ENCODE results near the gene CLEC14A. TPM values are rescaled to one million over a fixed set of nuclear protein-coding genes. Genes with fewer than 3 reads are reported as not detected.
A peak's percentile ranks its signal among the peaks of the same experiment; 100 is the strongest.

The CLEC14A gene, protein sequence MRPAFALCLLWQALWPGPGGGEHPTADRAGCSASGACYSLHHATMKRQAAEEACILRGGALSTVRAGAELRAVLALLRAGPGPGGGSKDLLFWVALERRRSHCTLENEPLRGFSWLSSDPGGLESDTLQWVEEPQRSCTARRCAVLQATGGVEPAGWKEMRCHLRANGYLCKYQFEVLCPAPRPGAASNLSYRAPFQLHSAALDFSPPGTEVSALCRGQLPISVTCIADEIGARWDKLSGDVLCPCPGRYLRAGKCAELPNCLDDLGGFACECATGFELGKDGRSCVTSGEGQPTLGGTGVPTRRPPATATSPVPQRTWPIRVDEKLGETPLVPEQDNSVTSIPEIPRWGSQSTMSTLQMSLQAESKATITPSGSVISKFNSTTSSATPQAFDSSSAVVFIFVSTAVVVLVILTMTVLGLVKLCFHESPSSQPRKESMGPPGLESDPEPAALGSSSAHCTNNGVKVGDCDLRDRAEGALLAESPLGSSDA
- total RNA-seq, result not detected

DNA sequence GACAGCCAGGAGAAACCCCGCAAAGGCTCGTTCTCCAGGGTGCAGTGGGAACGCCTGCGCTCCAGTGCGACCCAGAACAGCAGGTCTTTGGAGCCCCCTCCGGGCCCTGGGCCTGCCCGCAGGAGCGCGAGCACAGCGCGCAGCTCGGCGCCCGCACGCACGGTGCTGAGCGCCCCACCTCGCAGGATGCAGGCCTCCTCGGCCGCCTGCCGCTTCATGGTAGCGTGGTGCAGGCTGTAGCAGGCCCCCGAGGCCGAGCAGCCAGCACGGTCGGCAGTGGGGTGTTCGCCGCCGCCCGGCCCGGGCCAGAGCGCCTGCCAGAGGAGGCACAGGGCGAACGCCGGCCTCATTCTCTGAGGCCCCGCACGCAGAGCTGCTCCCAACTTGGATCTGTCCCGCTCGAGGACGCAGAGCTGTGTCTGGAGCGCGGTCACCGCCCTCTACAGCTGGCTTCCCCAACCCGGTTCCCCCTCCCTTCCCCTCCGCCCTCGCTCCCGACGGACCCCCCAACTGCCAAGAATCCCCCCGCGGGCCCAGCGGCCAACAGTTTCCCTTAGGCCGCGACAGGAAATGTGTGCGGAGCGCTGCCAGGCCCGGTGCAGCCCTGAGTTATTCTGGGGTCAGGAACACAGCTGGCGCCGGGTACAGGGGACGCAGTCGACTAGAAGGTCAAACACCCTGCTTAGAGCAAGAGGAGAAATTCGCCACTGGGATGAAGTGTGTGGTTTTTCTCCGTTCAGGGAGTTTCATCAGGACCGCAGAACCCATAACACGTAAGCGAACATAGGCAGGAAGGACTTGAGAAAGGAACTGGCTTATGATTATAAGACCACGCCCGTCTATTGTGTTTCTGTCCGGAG, at the start of gene CLEC14A:
TSS of gene CLEC14A (minus strand) at position 421 of the 860 bp plus-strand sequence. CDS start at position 350, 71 bp downstream.
- H3K9me3 Mint-ChIP-seq, result peaks cover 2% of the 10 kb centered on the region
- H3K4me1 Mint-ChIP-seq, result peaks cover 9% of the 10 kb centered on the region
- no peaks in the 10 kb centered on the region for H3K36me3 Mint-ChIP-seq (ENCODE audit: low read depth)
- ChIA-PET CTCF (interaction anchor here (1.0 kb wide), 1 partner anchor 51 kb away, joined by 3 read pairs; no protein-coding TSS in a partner anchor), POLR2A (no interaction called here)
- DNase-seq, result no peak
- H3K4me3 Mint-ChIP-seq, result peak within 1 kb of the TSS; percentile 33
- no peak within 1 kb of the TSS for H3K27ac Mint-ChIP-seq
- H3K27me3 Mint-ChIP-seq, result peaks cover 47% of the 10 kb centered on the region

DNA sequence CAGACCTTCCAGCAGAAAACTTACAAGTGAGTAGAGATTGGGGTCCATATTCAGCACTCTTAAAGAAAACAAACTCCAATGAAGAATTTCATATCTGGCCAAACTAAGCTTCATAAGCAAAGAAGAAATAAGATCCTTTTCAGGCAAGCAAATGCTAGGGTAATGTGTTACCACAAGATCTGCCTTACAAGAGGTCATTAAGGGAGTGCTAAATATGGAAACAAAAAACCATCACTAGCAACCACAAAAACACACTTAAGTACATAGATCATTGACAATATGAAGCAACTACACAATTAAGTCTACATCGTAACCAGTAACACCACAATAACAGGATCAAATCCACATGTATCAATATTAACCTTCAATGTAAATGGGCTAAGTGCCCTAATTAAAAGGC, 47.1 kb upstream of the CLEC14A start:
- no peak for DNase-seq
- Mint-ChIP-seq H3K4me1 (no peaks in the 10 kb centered on the region), H3K4me3 (no peak overlapping the region), H3K9me3 (no peaks in the 10 kb centered on the region), H3K36me3 (ENCODE audit: low read depth) (no peaks in the 10 kb centered on the region), H3K27me3 (no peaks in the 10 kb centered on the region), H3K27ac (no peak overlapping the region)
- ChIA-PET POLR2A (no interaction called here), CTCF (no interaction called here)

- CTCF ChIA-PET, result interaction anchor here (0.6 kb wide), 1 partner anchor 331 kb away, joined by 3 read pairs; no protein-coding TSS in a partner anchor
- POLR2A ChIA-PET, result no interaction called here
- DNase-seq, result no peak
- Mint-ChIP-seq H3K36me3 (ENCODE audit: low read depth) (no peaks in the 10 kb centered on the region), H3K27me3 (no peaks in the 10 kb centered on the region), H3K27ac (no peak overlapping the region), H3K4me1 (no peaks in the 10 kb centered on the region), H3K9me3 (no peaks in the 10 kb centered on the region), H3K4me3 (no peak overlapping the region)
These were observed 46.1 kb upstream of the CLEC14A start for GRCh38 chr14:38302034-38302433.

GRCh38 chr14:38297681-38298080, 41.8 kb upstream of the CLEC14A start:
- H3K9me3 Mint-ChIP-seq, result no peaks in the 10 kb centered on the region
- H3K27ac Mint-ChIP-seq, result no peak overlapping the region
- no peaks in the 10 kb centered on the region for H3K27me3 Mint-ChIP-seq
- no peaks in the 10 kb centered on the region for H3K36me3 Mint-ChIP-seq (ENCODE audit: low read depth)
- H3K4me1 Mint-ChIP-seq, result no peaks in the 10 kb centered on the region
- no peak overlapping the region for H3K4me3 Mint-ChIP-seq
- no peak for DNase-seq
- ChIA-PET POLR2A (no interaction called here), CTCF (no interaction called here)

GRCh38 chr14:38291681-38292467, 36.0 kb upstream of the CLEC14A start:
- ChIA-PET POLR2A (no interaction called here), CTCF (no interaction called here)
- Mint-ChIP-seq H3K4me3 (no peak overlapping the region), H3K36me3 (ENCODE audit: low read depth) (no peaks in the 10 kb centered on the region), H3K9me3 (no peaks in the 10 kb centered on the region), H3K4me1 (no peaks in the 10 kb centered on the region), H3K27me3 (no peaks in the 10 kb centered on the region), H3K27ac (no peak overlapping the region)
- DNase-seq, result no peak

DNA sequence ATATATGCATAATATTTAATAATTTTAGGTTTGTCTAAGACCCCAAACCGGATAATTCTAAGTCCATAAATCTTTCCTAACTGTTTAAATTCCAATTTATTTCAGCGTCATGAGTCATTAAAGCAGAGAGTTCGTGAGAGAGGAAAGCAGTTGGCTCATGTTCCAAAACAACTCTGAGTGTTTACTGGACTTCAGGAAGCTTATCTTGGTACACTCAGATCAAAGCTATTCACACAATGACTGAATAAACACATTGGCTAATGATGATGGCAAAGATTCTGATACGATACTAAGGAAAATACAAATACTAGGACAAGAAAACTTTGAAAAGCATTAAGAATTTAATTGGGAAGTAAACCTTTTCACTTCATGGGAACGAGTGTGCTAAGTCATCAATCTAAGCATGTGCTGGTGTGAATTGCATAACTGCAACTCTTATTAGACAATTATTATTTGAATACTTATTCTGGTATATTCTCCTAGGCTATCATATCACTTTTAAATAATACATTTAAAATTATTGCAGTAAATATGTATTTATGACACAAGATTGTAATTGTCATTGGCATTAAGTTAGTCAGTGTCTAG, 34.8 kb upstream of the CLEC14A start:
- H3K9me3 Mint-ChIP-seq, result no peaks in the 10 kb centered on the region
- DNase-seq, result no peak
- H3K4me1 Mint-ChIP-seq, result no peaks in the 10 kb centered on the region
- POLR2A ChIA-PET, result no interaction called here
- no peaks in the 10 kb centered on the region for H3K27me3 Mint-ChIP-seq
- no peak overlapping the region for H3K4me3 Mint-ChIP-seq
- H3K27ac Mint-ChIP-seq, result no peak overlapping the region
- CTCF ChIA-PET, result no interaction called here
- no peaks in the 10 kb centered on the region for H3K36me3 Mint-ChIP-seq (ENCODE audit: low read depth)

- DNase-seq, result no peak
- H3K27me3 Mint-ChIP-seq, result no peaks in the 10 kb centered on the region
- ChIA-PET CTCF (no interaction called here), POLR2A (no interaction called here)
- no peak overlapping the region for H3K27ac Mint-ChIP-seq
- no peaks in the 10 kb centered on the region for H3K9me3 Mint-ChIP-seq
- no peaks in the 10 kb centered on the region for H3K4me1 Mint-ChIP-seq
- no peak overlapping the region for H3K4me3 Mint-ChIP-seq
- H3K36me3 Mint-ChIP-seq (ENCODE audit: low read depth), result no peaks in the 10 kb centered on the region
These were observed 30.6 kb upstream of the CLEC14A start for GRCh38 chr14:38286452-38286851.

DNA sequence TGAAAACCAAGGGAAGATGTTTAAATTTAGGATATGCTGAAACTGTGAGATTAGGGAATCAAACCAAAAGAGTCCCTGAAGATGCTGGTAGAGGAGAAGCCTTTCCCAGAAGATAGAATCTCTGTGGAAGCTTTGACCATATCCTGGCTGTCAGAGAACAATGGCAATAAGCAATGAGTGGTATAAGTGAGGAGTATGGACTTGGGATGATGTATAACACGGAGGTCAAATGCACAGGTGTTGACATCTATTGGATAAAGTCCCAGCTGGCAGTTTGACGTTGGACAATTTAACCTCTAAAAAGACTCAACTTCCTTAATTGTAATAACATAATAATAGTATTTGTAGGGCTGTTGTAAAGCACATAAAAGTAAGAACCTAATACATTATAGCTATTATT, 30.1 kb upstream of the CLEC14A start:
- Mint-ChIP-seq H3K36me3 (ENCODE audit: low read depth) (no peaks in the 10 kb centered on the region), H3K9me3 (no peaks in the 10 kb centered on the region), H3K4me1 (no peaks in the 10 kb centered on the region), H3K27me3 (no peaks in the 10 kb centered on the region), H3K27ac (no peak overlapping the region), H3K4me3 (no peak overlapping the region)
- CTCF ChIA-PET, result no interaction called here
- DNase-seq, result no peak
- POLR2A ChIA-PET, result no interaction called here

DNA sequence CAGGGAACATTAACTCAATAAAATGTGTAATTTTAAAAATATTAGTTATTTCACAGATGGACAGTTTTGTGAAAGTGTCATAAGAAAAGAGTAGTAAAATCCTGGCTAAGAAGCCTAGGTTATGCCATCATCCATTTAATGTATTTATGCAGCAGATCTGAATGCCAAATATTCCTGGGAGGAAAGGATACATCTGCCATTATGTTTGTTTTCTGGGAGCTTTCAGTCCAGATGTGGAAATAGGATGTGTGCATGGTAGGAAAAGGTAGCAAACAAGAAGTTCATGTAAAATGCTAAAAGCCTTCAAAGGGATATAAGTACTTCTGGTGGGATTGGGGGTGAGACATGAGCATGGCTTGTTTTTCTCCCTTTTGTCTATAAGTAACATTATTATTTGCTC, 27.0 kb upstream of the CLEC14A start:
- H3K4me3 Mint-ChIP-seq, result no peak overlapping the region
- POLR2A ChIA-PET, result no interaction called here
- no peak for DNase-seq
- CTCF ChIA-PET, result no interaction called here
- peaks cover 2% of the 10 kb centered on the region for H3K27me3 Mint-ChIP-seq
- H3K36me3 Mint-ChIP-seq (ENCODE audit: low read depth), result no peaks in the 10 kb centered on the region
- no peaks in the 10 kb centered on the region for H3K9me3 Mint-ChIP-seq
- no peak overlapping the region for H3K27ac Mint-ChIP-seq
- H3K4me1 Mint-ChIP-seq, result no peaks in the 10 kb centered on the region

- H3K36me3 Mint-ChIP-seq (ENCODE audit: low read depth), result no peaks in the 10 kb centered on the region
- no peak overlapping the region for H3K27ac Mint-ChIP-seq
- no peak overlapping the region for H3K4me3 Mint-ChIP-seq
- no peaks in the 10 kb centered on the region for H3K4me1 Mint-ChIP-seq
- ChIA-PET POLR2A (no interaction called here), CTCF (no interaction called here)
- peaks cover 2% of the 10 kb centered on the region for H3K27me3 Mint-ChIP-seq
- no peak for DNase-seq
- H3K9me3 Mint-ChIP-seq, result no peaks in the 10 kb centered on the region
These were observed 24.2 kb upstream of the CLEC14A start for GRCh38 chr14:38280081-38280480.

DNA sequence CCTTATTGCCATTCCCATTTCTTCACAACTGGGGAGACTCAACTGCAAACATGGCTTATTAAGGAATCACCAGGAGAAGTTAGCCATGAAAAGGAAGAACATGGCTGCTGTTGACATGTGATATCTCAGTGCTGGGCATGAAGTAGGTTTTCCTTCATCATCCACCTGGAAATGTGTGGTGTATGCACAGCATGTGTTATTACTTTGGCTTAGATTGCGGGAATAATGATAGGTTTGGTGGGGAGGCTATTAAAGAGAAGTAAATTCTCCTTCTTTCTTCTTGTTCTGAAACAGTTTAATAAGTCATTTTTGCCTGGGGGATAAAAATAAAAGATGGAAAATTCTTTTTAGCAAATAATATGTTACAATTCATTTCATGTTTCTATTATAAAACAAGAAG, 23.7 kb upstream of the CLEC14A start:
- POLR2A ChIA-PET, result no interaction called here

GRCh38 chr14:38278035-38278434, 22.1 kb upstream of the CLEC14A start:
- Mint-ChIP-seq H3K27ac (no peak overlapping the region), H3K4me3 (no peak overlapping the region), H3K4me1 (no peaks in the 10 kb centered on the region), H3K27me3 (peaks cover 2% of the 10 kb centered on the region), H3K36me3 (ENCODE audit: low read depth) (no peaks in the 10 kb centered on the region), H3K9me3 (no peaks in the 10 kb centered on the region)
- ChIA-PET POLR2A (no interaction called here), CTCF (no interaction called here)
- no peak for DNase-seq

More for the DNA sequence above, 23.7 kb upstream of the CLEC14A start:
- Mint-ChIP-seq H3K27ac (no peak overlapping the region), H3K9me3 (no peaks in the 10 kb centered on the region), H3K4me1 (no peaks in the 10 kb centered on the region), H3K4me3 (no peak overlapping the region), H3K36me3 (ENCODE audit: low read depth) (no peaks in the 10 kb centered on the region), H3K27me3 (peaks cover 2% of the 10 kb centered on the region)
- no peak for DNase-seq
- CTCF ChIA-PET, result no interaction called here
